ENCODE measurements around the gene HIPK1. TPM values are rescaled to one million over a fixed set of nuclear protein-coding genes. Genes with fewer than 3 reads are reported as not detected.
"Not testable (repeated sequence)": the region's sequence is repeated elsewhere in the genome, so short reads cannot be mapped to it uniquely, and the experiment has no call there.

Gene HIPK1
- total RNA-seq, 4 donors from 2014 or later = 60.6 to 89.9 (median 76.5) TPM

DNA sequence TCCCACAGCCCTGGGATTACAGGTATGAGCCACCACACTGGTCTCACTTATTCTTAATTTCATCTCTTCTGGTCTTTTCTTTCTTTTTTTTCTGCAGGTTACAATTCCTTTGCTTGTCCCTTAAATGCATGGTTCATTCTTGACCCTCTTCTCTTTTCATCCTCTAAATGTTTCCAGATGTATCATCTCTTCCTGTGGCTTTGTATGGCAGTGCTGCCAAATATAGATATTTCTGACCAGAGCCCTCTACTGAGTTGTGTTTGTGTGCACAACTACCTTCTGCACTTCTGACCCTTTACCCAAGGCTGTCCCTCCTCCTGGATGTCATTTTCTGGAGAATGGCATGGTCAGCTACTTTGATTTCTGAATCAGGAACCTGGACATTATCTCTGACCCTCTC is 82.7 kb downstream of the HIPK1 start:
- intact Hi-C loops (cut with DNase I) = no loop called here
- Histone ChIP-seq H3K36me3 (no peaks in the 10 kb centered on the region), H3K27ac (replicated peaks in 1 of 4) (no peak overlapping the region), H3K4me1 (no peaks in the 10 kb centered on the region), H3K4me3 (no peak overlapping the region), H3K27me3 (no peaks in the 10 kb centered on the region), H3K9me3 (no peaks in the 10 kb centered on the region)
- TF ChIP-seq POLR2A (IDR thresholded peaks at IDR 0.05; ENCODE audit: low read depth) = no peak
- no peak for TF ChIP-seq EP300 (IDR thresholded peaks at IDR 0.05)
- TF ChIP-seq, protein P1, sequence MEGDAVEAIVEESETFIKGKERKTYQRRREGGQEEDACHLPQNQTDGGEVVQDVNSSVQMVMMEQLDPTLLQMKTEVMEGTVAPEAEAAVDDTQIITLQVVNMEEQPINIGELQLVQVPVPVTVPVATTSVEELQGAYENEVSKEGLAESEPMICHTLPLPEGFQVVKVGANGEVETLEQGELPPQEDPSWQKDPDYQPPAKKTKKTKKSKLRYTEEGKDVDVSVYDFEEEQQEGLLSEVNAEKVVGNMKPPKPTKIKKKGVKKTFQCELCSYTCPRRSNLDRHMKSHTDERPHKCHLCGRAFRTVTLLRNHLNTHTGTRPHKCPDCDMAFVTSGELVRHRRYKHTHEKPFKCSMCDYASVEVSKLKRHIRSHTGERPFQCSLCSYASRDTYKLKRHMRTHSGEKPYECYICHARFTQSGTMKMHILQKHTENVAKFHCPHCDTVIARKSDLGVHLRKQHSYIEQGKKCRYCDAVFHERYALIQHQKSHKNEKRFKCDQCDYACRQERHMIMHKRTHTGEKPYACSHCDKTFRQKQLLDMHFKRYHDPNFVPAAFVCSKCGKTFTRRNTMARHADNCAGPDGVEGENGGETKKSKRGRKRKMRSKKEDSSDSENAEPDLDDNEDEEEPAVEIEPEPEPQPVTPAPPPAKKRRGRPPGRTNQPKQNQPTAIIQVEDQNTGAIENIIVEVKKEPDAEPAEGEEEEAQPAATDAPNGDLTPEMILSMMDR (IDR thresholded peaks at IDR 0.05) = no peak
- TF ChIP-seq POLR2AphosphoS5 (IDR thresholded peaks at IDR 0.05) = no peak
- no peak for DNase-seq (ENCODE audit: extremely low spot score)

DNA sequence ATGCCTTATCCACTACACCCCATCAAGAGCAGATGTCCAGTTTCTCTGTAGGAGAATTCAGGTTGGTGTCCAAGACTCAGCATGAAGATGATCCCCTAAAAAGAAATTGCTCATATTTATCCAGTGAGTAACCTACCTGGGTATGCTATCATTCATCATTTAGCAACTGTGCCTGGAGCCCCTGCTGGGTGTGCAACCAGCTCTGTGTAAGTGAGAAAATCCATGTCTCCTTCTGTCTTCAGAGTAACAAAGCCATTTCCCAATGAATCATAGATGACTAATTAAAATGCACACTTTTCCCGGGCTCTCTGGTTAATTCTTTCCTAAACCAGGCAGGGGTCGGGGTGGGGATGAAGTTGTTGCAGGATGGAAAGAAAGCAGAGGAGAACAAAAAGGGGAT is 86.0 kb downstream of the HIPK1 start:
- H3K4me1 ChIP-seq = no peaks in the 10 kb centered on the region
- intact Hi-C loops (cut with DNase I) = no loop called here
- DNase-seq (ENCODE audit: extremely low spot score) = no peak
- H3K27ac ChIP-seq (replicated peaks in 1 of 4) = no peak overlapping the region
- WGBS = 43% methylated on average over 2 of the region's 2 CpGs
- TF ChIP-seq, protein P1 (IDR thresholded peaks at IDR 0.05) = no peak
- no peak for TF ChIP-seq EP300 (IDR thresholded peaks at IDR 0.05)
- no peak for TF ChIP-seq POLR2AphosphoS5 (IDR thresholded peaks at IDR 0.05)
- no peaks in the 10 kb centered on the region for H3K36me3 ChIP-seq
- no peaks in the 10 kb centered on the region for H3K27me3 ChIP-seq
- no peaks in the 10 kb centered on the region for H3K9me3 ChIP-seq
- H3K4me3 ChIP-seq = no peak overlapping the region

DNA sequence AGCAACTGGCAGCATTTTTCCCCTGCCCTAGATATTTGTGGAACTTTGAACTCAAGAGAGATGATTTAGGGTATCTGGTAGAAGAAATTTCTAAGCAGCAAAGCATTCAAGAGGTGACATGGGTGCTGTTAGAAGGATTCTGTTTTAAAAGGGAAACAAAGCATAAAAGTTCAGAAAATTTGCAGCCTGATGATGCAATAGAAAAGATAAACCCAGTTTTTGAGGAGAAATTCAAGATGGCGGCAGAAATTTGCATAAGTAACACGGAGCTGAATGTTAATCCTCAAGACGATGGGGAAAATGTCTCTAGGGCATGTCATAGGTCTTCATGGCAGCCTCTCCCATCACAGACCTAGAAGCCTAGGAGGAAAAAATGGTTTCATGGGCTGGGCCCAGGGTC is 90.6 kb downstream of the HIPK1 start:
- H3K36me3 ChIP-seq; intact Hi-C loops (cut with DNase I); H3K4me3 ChIP-seq; H3K9me3 ChIP-seq; DNase-seq (ENCODE audit: extremely low spot score); H3K27me3 ChIP-seq; H3K4me1 ChIP-seq; H3K27ac ChIP-seq (replicated peaks in 1 of 4): not testable (repeated sequence)
- 94% methylated on average over 3 of the region's 3 CpGs for WGBS

GRCh38 chr1:114021665-114022099 is 92.6 kb downstream of the HIPK1 start:
- no peak overlapping the region for H3K27ac ChIP-seq (replicated peaks in 1 of 4)
- DNase-seq (ENCODE audit: extremely low spot score) = no peak
- H3K4me1 ChIP-seq = no peaks in the 10 kb centered on the region
- no peaks in the 10 kb centered on the region for H3K27me3 ChIP-seq
- no peak overlapping the region for H3K4me3 ChIP-seq
- TF ChIP-seq EP300 (IDR thresholded peaks at IDR 0.05) (no peak), POLR2A (IDR thresholded peaks at IDR 0.05; ENCODE audit: low read depth) (no peak), POLR2AphosphoS5 (IDR thresholded peaks at IDR 0.05) (no peak)
- TF ChIP-seq, protein P1 (IDR thresholded peaks at IDR 0.05) = no peak
- intact Hi-C loops (cut with DNase I) = no loop called here
- WGBS = 56% methylated on average over 4 of the region's 4 CpGs
- H3K9me3 ChIP-seq = no peaks in the 10 kb centered on the region
- H3K36me3 ChIP-seq = no peaks in the 10 kb centered on the region

DNA sequence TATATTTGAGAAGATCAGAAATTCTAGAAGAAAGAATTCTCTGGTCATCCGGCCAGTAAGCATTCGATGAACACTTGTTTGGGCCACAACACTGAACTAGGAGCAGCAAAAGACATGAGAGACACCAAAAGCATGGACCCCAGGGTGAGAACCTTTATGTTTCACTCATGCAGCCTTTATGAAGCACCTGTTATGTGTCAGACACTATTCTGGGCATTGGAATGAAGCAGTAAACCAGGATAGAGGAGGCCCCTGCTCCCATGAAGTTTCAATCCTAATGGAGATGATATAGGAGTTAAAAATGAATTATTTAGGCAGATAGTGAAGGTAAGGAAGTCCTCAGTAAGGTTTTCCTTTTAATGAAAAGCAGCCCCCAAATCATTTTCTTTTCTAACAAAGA is 93.8 kb downstream of the HIPK1 start:
- 94% methylated on average over 2 of the region's 2 CpGs for WGBS
- Histone ChIP-seq H3K27ac (replicated peaks in 1 of 4) (no peak overlapping the region), H3K4me3 (no peak overlapping the region), H3K9me3 (no peaks in the 10 kb centered on the region), H3K4me1 (no peaks in the 10 kb centered on the region), H3K36me3 (no peaks in the 10 kb centered on the region), H3K27me3 (no peaks in the 10 kb centered on the region)
- TF ChIP-seq POLR2AphosphoS5 (IDR thresholded peaks at IDR 0.05) = no peak
- TF ChIP-seq, protein P1 (IDR thresholded peaks at IDR 0.05) = no peak
- no peak for TF ChIP-seq EP300 (IDR thresholded peaks at IDR 0.05)
- TF ChIP-seq POLR2A (IDR thresholded peaks at IDR 0.05; ENCODE audit: low read depth) = no peak
- no peak for DNase-seq (ENCODE audit: extremely low spot score)
- intact Hi-C loops (cut with DNase I) = no loop called here

All from esophagus muscularis mucosa (tissue), 4 donors.